ENCODE results near the gene RSF1.

RSF1 gene

DNA sequence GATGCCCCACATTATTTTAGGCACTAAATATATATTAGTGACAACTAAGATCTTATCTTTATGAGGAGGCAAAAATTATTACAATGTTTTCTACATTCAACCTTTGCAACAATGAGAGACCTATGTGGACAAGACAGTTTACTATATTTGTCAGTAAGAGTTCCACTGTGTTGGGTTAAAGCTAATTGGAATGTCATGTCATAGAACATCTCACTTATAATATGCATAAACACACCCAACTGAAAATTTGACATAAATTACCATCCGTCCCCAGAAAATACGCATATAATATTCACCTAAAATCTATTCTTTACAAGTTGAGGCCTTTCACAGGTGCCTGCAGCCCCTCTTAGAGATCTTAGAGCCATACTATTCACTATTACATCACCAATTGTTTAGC, 84.0 kb downstream of the RSF1 start:
- no peak for DNase-seq

DNA sequence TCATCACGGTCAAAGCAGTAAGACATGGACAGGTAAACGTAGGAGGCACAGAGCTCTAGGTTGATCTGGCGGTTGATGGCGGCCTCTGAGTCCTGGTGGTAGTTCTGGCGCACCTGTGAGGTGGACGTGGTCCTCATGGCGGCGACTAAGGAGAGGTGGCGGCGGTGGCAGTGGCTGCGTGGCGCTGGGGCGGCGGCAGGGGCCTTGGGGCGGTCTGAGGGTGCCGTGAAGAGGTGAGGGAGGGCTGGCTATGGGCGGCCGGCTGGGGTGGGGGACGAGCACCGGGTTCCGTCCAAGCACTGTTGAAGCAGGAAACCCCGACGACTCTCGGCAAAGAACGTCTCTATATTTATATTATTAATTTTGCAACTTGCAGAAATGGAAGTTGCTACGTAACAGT, 85.6 kb downstream of the RSF1 start:
- DNase-seq = no peak

DNA sequence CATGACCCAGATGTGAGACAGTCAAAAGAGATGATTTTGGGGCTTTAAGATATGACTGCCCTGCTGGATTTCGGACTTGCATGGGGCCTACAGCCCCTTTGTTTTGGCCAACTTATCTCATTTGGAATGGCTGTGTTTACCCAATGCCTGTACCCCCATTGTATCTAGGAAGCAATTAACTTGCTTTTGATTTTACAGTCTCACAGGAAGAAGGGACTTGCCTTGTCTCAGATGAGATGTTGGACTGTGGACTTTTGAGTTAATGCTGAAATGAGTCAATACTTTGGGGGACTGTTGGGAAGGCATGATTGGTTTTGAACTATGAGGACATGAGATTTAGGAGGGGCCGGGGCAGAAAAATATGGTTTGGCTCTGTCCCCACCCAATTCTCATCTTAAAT, 88.4 kb downstream of the RSF1 start:
- DNase-seq = no peak

DNA sequence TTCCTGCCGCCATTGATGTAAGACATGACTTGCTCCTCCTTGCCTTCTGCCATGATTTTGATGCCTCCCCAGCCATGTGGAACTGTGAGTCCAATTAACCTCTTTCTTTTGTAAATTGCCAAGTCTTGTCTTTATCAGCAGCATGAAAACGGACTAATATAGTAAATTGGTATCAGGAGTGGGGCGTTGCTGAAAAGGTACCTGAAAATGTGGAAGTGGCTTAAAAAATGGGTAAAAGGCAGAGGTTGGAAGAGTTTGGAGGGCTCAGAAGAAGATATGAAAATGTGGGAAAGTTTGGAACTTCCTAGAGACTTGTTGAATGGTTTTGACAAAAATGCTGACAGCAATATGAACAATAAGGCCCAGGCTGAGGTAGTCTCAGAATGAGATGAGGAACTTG, 89.7 kb downstream of the RSF1 start:
- DNase-seq = no peak

- no peak for DNase-seq
Observed at GRCh38 chr11:77729063-77729462, 91.5 kb downstream of the RSF1 start.

GRCh38 chr11:77728203-77728786, 92.2 kb downstream of the RSF1 start:
- DNase-seq = no peak

GRCh38 chr11:77726524-77726923, 94.0 kb downstream of the RSF1 start:
- DNase-seq = no peak

DNA sequence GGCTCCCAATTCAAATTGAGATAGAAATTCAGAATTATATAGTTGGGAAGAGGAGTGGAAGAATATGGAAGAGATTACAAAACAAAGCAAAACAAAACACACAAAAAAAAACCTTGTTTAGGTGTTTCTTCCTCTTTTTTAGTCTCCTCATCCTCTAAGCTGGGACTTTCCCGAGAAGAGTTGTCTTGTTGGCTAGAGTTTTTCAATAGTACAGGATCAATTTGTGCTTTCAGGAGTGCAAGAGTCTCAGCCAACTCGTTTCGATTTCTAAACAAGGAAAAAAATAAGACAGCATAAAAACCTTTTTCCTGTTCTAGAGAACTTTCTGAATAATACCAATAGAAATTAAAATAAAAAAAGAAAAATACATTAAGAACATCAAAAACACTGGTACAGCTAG, 95.1 kb downstream of the RSF1 start:
- DNase-seq = no peak

DNA sequence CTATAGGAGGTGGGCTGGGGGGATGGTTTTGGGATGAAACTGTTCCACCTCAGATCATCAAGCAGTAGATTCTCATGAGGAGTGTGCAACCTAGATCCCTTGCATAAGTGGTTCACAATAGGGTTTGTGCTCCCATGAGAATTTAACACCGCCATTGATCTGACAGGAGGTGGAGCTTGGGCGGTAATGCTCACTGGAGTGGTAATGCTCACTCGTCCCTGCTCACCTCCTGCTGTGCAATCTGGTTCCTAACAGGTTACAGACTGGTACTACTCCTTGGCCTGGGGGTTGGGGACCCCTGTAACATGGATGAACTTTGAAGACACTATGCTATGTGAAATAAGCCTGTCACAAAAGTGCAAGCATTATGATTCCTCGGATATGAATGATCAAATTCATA, 95.9 kb downstream of the RSF1 start:
- no peak for DNase-seq

DNA sequence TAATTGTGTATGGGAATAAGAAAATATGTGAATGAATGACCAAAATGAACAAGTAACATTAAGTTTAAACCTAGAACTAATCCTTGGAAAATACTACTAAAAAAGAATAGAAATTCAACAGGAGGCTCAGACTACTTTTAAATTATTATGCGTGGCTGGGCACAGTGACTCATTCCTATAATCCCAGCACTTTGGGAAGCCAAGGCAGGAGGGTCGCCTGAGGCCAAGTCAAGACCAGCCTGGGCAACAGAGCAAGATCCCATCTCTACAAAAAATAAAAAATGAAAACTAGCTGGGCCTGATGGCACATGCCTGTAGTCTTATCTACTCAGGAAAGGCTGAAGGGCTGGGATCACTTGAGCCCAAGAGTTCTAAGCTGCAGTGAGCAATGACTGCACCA, 97.5 kb downstream of the RSF1 start:
- no peak for DNase-seq

DNA sequence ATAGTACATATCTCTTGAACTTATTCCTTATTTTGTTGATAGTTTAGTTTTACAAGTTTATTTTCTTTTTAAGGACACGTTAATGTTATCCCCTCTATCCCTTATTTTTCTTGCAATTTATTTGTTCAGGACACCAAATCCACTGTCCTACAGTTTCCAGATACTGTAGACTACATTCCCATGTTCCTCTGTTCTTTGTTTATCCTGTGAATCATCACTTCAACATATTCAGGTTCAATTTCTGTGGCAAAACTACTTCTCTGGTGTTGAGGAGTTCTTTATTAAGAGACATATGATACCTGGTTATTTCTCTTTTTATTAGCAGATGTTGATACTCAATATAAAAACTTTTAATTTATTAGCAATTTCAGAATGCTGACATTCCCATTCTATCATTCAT, 110.2 kb downstream of the RSF1 start:
- DNase-seq = no peak

DNA sequence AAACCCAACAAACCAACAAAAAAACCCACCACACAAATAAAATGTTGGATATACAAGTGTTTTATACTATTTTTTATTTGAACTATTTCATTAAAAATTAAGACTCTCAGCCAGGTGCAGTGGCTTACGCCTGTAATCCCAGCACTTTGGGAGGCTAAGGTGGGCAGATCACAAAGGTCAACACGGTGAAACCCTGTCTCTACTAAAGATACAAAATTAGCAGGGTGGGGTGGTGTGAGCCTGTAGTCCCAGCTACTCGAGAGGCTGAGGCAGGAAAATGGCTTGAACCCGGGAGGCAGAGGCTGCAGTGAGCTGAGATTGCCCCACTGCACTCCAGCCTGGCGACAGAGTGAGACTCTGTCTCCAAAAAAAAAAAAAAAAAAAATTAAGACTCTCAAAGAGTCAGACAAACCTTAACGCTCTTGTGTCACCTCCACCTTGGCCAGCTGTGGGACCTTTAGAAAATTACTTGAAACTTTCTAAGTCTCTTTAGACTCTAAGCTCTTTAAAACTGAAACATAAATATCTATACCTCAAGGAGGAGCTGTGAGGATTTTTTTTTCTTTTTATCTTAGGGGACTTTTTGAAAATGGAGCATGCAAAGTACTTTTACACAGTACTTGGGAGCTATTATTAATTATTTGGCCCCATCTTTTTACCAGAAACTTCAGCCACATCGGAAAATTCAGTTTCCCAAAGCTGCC, 114.5 kb downstream of the RSF1 start:
- DNase-seq = no peak

DNA sequence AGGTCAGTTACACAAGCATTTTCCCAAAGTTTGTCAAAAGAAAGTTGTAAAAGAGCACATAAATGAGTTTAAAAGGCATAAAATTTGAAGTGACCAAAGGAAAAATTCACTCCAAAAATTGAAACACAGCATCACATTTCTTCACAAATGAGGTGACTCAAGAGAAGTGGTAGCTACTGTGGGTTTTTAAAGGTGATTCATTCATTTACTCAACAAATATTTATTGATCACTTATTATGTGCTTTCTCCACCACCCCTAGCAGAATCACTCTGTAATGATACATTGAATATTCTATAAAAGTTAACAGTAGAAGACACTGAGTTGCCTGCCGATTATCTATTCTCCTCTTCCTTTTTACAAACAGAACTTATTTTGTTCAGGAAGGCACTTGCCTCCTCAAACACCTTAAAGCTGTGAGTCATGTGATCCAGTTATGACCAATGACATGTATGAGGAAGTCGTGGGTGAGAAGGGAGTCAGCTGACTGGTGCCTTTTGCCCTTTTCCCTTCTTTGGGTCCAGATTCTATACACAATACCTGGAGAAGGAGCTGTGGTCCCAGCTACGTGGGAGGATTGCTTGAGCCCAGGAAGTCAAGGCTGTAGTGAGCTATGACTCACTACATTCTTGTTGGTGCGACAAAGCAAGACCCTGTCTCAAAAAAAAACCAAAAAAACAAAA, 115.2 kb downstream of the RSF1 start:
- no peak for DNase-seq

DNA sequence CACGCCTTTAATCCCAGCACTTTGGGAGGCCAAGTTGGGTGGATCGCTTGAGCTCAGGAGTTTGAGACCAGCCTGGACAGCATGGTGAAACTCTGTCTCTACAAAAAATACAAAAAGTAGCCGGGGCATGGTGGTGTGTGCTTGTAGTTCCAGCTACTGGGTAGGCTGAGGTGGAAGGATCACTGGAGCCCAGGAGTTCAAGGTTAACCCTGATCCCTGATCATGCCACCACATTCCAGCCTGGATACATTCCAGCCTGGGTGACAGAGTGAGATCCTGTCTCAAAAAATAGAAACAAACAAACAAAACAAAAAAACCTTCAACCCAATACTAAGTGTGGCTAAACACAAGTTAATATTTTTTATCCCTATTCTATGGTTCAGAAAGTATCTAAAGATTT, 116.5 kb downstream of the RSF1 start:
- DNase-seq = no peak

GRCh38 chr11:77699425-77699824, 121.1 kb downstream of the RSF1 start:
- no peak for DNase-seq

- DNase-seq = no peak
Observed at GRCh38 chr11:77698896-77699295, 121.6 kb downstream of the RSF1 start.

DNA sequence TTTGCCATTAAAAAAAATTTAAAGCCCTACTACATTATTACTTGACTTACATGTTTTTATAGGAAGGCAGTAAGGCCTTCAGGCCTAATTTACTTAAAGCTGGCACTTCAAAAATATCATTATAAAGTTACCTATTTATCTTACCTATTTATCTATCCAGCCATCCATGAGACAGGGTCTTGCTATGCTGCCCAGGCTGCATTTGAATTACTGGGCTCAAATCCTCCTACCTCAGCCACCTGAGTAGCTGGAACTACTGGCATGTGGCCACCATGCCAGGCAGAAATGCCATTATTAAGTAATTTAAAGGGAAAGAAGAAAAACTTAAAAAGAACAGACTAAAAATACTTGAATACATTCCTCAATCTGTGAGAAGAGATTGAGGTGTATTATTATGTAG, 122.7 kb downstream of the RSF1 start:
- no peak for DNase-seq

DNA sequence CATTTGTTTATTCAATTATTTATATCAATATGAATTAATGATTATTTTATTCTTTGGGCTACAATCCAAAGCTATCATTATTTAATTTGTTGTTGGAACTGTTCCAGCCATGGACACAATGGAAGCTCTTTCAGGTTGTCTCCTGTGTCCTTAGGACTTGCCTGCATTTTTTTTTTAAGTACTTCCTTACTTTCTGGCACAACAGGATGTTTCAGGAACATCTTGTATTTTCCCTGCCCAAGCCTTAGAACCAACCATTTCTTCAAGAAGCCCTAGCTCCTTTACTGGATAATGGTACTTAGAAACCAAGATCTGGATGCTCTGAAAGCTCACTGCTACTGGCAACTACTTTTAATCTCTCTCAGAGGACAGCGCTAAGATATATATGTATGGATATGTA, 125.1 kb downstream of the RSF1 start:
- DNase-seq = no peak

DNA sequence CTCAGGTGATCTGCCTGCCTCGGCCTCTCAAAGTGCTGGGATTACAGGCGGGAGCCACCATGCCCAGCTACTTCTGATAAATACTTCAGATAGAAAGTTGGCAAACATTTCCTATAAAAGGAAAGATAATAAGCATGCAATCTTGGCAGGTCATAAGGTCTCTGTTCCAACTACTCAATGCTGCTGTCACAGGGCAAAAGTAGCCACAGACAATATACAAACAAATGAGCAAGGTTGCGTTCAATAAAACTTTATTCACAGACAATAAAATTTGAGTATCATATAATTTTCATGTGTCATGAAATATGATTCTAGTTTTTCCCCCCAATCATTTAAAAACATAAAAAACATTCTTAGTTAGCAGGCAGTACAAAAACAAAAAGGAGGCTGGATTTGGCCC, 129.9 kb downstream of the RSF1 start:
- DNase-seq = no peak

DNA sequence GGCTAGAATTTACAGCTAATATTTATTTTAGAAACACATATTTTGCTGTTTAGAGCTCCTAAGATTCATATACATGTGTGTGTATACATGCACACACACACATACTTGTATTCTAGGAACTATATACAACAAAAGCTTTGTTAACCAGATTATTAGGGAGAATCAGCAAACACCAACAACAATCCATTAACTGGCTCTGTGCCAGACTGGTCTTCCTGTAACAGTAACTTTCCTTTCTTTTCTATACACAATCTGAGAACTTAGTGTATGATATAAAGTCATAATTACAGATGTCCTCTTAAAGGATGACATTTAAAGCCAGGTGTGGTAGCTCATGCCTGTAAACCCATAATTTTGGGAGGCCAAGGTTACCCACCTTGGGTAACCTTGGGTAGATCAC, 133.4 kb downstream of the RSF1 start:
- DNase-seq = no peak

- no peak for DNase-seq
Observed at GRCh38 chr11:77677138-77677537, 143.4 kb downstream of the RSF1 start.

DNA sequence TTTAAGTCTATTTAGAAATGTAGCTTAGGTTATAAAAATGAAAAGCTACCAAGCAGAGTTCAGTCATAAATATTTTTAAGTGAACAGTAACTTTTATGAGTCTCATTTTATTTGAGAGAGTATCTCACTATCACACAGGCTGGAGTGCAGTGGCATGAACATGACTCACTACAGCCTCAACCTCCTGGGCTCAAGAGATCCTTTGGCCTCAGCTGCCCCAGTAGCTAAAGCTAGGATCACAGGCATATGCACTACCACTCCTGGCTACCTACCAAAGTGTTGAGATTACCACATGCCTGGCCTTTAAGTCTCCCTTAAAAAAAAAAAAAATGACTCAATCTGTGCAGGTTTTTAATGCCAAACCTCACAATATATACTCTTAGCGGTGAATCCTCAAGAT, 148.3 kb downstream of the RSF1 start:
- no peak for DNase-seq

GRCh38 chr11:77669848-77670511, 150.5 kb downstream of the RSF1 start:
- DNase-seq = no peak

DNA sequence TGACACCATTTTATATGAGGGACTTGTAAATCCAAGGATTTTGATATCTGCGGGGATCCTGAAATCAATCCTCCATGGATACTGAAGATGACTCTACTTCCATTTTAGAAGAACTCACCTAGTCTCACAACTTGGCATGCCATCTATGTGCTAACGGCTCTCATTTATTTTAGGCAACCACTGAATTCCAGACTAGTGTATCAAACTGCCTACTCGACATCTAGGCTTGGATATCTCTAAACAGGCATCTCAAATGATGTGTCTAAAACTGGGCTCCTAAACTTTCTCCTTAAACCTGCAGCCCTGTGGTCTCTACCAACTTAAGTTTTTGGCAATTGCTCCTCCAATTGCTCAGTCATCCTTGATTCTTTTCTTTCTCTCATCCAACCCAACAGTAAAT, 151.8 kb downstream of the RSF1 start:
- no peak for DNase-seq
